Mammary epithelial cell (primary cell): ENCODE results near the gene NNAT.
"Not testable (repeated sequence)": the region's sequence is repeated elsewhere in the genome, so short reads cannot be mapped to it uniquely, and the experiment has no call there.

Experiments used
- CTCF ChIP-seq, 2 donors: IDR thresholded peaks in 1 of 2; conservative IDR thresholded peaks in 1 of 2; 2 replicates each; pipeline ENCODE4 v1.5.1; 2011 to 2012; ENCODE audit warnings: inconsistent platforms in 2 of 2, low read length in 2 of 2, mild to moderate bottlenecking in 2 of 2, control low read depth in 1 of 2, low read depth in 1 of 2; ENCODE audit not compliant: insufficient read depth in 1 of 2; ENCODE audit errors: extremely low read depth in 1 of 2
- EZH2 ChIP-seq: IDR thresholded peaks from 2 replicates; pipeline ENCODE4 v1.6.1; 2012; ENCODE audit warnings: low read length, inconsistent platforms, borderline replicate concordance

- TF ChIP-seq CTCF (conservative IDR thresholded peaks at IDR 0.05 in 1 of 2, IDR thresholded peaks at IDR 0.05 in 1 of 2; ENCODE audit: extremely low read depth in 1 of 2, insufficient read depth in 1 of 2, low read depth in 1 of 2, low read length in 2 of 2); EZH2: not testable (repeated sequence)
Observed at GRCh38 chr20:37551660-37552059, 30.6 kb downstream of the NNAT start.
